Ovary (tissue), 3 donors: ENCODE results near the gene RSAD1.

ENCODE experiments used
- EP300 ChIP-seq: sonication (generic); formaldehyde crosslinking; IDR thresholded peaks from one replicate; pipeline ENCODE4 v1.6.1; 2017; ENCODE audit warnings: antibody characterized with exemption
- POLR2A ChIP-seq: fragments of 450-650 bp; IDR thresholded peaks from one replicate; pipeline ENCODE4 v1.6.1; 2017; ENCODE audit warnings: antibody characterized with exemption, mild to moderate bottlenecking, moderate library complexity
- TF ChIP-seq, protein P1 (sequence below), 3 donors: fragments of 450-650 bp in 2 of 3; fragments of 200-600 bp in 1 of 3; IDR thresholded peaks; one replicate each; pipeline versions ENCODE4 v1.5.1 to v1.8.0; 2016 to 2022; ENCODE audit warnings: antibody characterized with exemption in 3 of 3, mild to moderate bottlenecking in 1 of 3
- donor health status: DM: no; HTN: no; CAD: no.

- TF ChIP-seq, protein P1, sequence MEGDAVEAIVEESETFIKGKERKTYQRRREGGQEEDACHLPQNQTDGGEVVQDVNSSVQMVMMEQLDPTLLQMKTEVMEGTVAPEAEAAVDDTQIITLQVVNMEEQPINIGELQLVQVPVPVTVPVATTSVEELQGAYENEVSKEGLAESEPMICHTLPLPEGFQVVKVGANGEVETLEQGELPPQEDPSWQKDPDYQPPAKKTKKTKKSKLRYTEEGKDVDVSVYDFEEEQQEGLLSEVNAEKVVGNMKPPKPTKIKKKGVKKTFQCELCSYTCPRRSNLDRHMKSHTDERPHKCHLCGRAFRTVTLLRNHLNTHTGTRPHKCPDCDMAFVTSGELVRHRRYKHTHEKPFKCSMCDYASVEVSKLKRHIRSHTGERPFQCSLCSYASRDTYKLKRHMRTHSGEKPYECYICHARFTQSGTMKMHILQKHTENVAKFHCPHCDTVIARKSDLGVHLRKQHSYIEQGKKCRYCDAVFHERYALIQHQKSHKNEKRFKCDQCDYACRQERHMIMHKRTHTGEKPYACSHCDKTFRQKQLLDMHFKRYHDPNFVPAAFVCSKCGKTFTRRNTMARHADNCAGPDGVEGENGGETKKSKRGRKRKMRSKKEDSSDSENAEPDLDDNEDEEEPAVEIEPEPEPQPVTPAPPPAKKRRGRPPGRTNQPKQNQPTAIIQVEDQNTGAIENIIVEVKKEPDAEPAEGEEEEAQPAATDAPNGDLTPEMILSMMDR (IDR thresholded peaks at IDR 0.05) = no peak
- TF ChIP-seq EP300 = no peak
- no peak for TF ChIP-seq POLR2A
Observed at GRCh38 chr17:50511058-50511457, 32.4 kb downstream of the RSAD1 start.
